Stimulated activated CD4-positive, alpha-beta T cell treated with anti-CD3 and anti-CD28 coated beads, Interleukin-4, amount 100 ng/mL, for 1 hour (primary cell): ENCODE measurements around the gene TMEM39A.

Source experiments
- DNase-seq: peaks from one replicate; pipeline ENCODE4 v3.0.0-alpha.2; 2020

The TMEM39A gene

DNA sequence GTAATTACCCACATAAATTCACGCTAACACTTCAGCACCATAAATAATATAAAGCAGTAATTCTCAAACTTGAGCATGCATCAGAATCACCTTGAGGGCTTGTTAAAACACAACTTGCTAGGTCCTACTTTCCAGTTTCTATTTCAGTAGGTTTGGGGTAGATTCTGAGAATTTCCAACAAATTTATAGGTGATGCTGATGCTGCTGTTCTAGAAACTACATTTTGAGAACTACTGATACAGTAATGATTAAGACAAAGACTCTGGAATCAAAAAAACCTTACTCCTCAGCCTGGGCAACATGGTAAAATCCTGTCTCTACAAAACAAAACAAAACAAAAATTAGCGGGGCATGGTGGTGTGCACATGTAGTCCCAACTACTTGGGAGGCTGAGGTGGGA is 18.8 kb downstream of the TMEM39A start:
- no peak for DNase-seq

DNA sequence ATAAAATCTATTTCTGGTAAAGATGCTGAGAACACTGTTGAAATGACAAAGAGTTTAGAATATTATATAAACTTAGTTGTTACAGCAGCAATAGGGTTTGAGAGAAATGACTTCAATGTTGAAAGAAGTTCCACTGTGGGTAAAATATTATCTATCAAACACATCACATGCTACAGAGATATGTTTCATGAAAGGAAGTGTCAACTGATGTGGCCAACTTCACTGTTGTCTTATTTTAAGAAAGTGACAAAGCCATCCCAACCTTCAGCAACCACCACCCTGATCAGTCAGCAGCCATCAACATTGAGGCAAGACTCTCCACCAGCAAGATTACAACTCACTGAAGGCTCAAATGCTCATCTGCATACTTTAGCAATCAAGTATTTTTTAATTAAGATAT is 20.2 kb downstream of the TMEM39A start:
- no peak for DNase-seq

DNA sequence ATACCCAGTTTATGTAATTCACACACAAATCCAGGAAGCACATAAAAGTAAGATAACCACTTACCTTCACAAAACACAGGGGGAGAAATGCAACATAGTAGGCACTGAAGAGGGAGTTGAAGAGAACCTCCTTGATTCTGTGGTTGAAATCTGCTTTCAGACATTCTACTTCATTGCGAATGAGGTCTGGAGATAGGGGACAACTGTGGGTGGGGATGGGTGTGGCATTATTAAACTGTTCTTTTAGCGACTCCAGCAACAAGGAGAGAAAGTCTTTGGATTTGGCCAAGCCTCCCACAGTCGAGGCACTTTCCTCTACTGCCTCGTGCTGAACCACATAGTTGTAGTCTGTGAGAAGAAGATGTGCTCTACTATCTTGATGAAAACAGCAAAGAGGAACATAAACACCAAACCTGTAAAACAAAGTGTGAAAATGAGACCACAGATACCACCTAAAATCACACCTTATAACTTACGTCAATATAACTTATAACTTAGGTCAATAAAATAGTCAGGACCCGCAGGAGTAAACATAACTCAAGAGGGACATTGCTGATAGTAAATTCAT is 25.6 kb downstream of the TMEM39A start:
- DNase-seq: no peak

DNA sequence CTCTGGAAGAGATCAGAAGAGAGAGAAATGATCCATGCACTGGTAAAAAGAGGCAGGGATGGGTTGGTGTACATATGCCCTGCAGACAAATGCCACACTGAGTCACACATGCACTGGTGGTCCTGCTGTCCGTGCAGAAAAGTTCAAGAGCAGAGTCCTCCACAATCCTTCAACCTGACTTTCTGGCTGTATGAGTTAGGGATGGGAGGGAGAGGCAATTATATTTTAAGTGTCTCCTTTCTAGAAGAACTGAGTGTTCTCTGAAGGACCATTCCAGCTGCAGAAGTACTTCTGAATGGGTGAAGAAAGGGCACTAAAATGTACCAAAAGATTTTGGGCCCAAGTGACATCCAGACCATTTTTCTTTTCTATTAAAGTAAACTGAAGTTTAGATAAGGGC is 26.4 kb downstream of the TMEM39A start:
- no peak for DNase-seq

DNA sequence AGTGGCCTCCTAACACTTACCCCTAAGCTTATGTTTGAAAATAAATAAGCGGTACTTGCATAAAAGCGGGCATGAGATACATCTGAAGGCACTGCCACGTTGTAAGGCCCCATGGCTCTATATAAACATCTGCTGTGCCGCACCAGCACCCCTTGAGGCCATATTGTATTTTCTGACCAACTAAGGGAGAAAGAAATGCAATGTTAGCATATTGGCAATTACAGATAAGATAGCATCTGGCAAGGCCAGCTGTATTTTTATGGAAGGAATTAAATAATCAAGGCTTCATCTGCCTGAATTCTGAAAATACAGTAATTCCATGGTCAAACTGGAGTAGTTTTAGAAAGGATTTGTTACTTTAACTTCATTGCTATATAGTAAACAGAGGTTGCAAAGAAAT is 28.7 kb downstream of the TMEM39A start:
- no peak for DNase-seq

DNA sequence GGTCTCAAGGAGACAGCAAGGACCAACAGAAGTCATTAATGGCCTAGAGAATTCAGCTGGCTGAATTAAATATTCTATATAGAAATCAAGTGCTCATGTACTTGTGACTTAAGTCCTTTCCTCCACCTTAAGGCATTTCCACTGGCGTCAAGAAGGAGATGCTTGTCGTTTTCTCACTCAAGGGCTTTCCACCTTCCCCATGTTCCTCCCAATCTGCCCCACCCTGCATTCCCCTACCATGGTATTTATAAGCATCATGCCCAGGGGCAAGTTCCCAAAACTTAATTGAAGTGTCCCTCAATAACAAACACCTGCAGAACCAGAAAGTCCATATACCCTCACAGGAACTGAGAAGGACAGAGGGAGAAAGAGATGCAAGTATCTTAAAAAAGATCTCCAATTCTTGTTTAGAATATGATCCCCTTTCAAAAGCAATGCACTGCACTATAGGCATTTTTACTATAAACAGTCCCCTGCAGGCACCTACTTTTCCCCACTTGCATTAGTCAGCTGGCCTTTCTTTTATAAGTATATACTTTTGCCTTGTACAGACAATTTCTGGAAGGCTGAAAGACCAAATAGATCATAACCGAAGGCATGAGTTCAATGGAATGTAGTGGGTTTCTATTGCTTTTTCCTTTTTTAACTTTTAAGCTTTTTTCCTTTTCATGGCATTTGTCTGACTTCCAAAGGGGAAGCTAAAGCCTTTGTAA is 29.6 kb downstream of the TMEM39A start:
- no peak for DNase-seq

DNA sequence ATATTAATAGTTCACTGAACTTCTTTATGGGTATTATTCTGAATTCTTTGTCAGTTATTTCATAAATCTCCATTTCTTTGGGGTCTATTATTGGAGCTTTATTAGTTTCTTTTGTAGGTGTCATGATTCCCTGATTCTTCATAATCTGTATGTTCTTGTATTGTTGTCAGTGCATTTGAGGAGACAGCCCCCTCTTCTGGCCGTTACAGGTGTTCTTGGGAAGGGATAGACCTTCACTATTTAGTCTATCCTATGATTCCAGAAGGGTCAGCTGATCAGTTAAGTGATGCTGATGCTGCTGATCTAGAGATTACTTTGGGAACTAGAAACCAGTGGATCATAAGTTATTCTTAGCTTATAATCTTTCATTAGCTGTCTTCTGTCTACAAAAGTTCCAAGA is 34.9 kb downstream of the TMEM39A start:
- DNase-seq: no peak

DNA sequence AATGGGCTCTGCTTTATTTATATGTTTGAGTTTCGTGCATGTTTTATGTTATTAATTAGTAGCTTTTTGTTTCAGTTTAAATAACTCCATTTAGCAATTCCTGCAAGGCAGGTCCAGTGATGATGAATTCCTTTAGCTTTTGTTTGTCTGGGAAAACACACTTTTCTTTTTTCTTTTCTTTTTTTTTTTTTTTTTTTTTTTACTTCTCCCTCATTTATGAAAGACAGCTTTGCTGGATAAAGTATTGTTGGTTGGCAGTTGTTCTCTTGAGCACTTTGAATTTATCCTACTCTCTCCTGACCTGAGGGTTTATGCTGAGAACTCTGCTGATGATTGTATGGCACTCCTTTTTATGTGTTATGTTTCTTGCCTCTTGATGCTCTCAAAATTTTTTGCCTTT is 35.7 kb downstream of the TMEM39A start:
- no peak for DNase-seq

DNA sequence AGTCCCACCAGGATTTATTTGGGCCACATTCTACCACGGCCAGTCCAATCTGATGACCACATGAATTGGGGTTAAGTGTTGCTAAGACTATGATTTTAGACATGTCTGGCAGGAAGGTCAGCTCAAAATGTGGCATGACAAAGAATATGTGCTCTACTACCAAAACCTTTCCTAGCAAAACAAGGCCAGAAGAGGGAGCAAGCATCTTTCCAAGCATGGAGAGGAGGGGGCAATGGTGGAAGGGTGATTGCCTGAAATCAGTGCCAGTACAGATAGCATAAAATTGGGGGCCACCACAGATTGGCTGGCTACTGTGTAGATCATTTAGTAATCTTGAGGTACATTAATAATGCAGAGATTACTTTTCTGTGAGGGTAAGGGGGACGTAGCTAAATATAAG is 43.2 kb downstream of the TMEM39A start:
- DNase-seq: no peak

DNA sequence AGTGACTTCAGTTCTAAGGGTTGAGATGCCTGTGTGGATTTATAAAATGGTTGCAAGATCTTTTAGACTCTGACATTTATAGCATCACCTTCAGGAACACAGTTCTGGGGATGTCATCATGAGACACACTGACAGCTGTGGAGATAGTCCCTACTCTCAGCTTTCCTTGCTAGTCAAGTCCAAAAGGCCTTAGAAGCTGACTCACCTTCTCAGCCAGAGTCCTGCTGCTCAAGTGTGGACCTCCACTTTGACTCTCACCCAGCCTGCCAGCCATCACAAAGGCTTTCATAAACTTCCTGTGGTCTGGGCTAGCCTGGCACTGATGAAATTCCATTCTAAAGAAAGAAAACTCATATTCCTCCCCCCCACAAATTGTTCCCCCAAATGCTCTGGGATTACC is 44.8 kb downstream of the TMEM39A start:
- DNase-seq: no peak

DNA sequence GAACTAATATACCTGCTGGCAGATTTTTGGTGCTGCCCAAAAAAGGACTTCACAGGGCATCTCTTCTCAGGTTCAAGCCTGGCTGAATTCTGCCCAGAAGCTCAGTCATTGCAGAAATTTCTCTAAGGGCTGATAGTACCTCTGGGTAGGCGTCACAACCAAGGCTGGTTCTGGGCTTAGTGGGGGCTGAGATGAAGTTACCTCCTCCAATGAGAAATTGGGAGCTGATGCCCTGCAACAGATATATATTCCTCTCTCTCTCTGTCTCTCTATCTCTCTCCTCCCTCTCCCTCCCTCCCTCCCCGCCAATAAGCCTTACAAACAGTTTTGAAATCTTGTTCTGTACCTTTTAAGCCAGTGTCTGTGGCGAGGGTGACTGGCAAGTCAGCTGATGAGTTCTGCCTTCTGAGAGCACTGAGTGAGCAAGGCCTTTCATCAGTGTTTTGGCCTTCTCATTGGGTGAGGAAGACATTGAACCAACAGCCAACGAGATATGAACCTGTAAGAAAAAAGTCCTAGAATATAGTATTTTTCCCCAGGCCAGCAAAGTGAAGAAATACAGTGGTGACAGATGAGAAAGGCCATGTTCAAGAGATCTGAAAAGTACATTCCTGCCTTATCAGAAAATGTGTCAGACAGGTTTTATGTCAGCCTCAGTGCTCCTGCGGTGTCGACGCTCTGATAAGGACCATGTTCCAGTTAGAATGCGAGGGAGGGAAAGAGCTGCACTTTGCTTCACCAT is 45.5 kb downstream of the TMEM39A start:
- no peak for DNase-seq

DNA sequence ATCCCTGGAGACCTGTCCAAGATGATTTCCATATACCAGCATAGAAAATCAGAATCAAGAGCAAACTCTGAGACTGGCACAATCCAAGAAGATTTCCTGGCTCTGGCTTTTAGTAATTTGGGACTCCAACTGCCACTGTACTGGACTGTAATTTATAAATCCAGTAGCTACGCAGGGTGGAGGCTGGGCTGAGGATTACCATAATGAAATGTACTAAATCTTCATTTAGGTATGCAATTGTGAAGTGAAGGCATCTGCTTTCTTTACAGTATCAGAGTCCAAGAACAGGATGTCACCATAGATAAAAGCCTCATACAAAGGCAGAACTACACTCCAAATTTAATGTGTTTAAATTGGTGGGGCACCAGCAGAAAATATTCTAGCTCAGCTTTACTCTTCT is 46.5 kb downstream of the TMEM39A start:
- DNase-seq: no peak

DNA sequence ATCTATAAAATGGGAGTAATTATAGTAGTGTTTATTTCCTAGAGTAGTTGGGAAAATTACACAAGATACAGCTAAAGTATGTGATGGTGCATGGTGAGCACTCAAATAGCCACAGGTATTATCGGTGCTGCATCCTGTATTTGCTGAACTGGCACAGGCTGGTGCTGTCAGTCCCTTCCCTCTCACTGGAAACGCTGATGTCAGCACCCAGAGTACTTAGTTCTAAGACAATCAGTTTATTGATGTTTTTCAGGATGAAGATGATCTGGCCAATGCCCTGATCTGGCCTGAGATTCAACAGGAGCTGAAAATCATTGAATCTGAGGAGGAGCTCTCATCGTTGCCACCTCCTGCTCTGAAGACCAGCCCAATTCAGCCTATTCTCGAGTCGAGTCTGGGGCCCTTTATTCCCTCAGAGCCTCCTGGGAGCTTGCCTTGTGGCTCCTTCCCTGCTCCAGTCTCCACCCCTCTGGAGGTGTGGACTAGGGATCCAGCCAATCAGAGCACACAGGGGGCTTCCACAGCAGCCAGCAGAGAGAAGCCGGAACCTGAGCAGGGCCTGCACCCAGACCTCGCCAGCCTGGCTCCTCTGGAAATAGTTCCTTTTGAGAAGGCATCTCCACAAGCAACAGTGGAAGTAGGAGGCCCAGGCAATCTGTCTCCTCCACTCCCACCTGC is 49.7 kb downstream of the TMEM39A start:
- DNase-seq: no peak

DNA sequence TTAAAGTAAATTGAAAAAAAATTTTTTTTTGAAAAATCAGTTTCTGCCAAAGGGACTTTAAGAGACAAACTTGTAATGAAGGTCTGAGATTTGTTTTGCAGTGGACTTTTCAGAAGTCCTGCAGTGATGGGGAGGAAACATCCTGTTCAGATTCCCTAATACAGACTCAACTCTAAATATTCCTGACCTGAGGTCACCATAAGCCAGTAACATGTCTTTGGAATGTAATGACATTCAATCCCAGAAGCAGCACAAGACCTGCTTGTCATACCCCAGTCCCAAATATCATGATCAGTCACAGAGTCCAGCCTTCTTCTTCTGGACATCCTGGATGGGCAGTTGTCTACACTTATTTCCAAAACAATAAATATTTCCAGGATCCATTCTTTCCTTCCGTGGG is 53.6 kb downstream of the TMEM39A start:
- no peak for DNase-seq

DNA sequence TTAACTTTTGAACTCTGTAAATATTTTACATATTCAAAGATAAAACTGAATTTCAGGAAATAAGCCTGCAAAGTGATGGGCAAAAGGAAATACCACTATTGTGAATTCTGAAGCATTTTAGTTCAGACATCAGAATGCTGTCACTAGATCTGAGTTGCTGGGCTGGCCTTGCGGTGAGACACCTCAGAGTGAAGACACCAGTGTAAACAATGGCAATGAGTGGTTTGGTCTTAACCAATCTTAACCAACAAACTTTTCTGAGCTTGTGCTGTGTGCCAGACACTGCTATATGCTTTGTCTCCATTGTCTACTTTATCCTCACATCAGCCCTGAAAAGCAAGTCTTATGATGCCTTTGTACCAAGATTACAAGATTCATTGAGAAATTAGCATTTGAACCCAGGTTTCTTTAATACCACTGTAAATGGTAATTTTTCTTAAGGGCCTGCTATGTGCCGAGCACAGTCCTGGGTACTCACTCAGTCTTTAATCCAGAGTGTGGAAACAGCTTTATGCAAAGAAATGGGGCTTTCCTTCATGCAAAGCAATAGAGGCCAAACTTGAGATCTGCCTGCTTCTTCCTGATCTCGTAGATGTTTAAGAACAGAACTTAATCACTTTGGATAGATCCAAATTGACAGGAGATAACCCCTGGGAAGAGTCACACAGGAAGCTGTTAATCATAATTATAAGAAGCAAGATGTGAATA is 55.0 kb downstream of the TMEM39A start:
- no peak for DNase-seq

DNA sequence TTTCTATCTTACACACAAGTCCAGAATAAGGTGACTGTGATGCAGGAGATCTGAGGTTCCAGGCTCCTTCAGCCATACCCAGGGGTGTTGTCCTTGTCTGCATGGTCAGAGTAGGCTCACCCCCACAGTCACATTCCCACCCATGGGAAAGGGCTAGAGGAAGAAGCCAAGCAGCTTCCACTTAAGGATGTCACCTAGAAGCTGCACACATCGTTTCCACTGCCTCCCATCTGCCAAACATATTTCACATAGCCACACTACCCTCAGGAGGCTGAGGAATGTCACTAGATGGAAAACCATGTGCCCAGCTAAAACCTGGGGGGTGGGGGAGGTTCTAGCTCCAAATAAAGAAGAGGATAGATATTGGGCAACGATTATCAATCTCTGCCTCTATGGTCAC is 58.1 kb downstream of the TMEM39A start:
- no peak for DNase-seq

DNA sequence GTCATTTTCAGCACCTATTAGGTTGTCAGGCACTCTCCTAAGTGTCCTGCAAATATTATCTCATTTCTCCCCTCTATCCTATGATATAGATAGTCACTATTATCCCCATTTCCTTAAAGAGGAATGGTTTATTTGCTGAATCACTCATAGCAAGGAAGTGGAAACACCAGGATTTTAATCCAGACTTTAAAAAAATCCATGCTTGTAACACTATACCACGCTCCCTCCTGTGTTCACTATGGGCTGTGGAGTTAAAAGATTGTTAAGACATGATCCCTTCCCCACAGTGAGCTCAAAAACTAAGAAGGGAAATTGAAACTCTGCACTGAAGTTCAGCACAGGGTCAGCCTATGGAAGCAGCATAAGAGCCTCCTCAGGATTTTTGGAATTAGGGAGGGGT is 60.2 kb downstream of the TMEM39A start:
- DNase-seq: no peak

DNA sequence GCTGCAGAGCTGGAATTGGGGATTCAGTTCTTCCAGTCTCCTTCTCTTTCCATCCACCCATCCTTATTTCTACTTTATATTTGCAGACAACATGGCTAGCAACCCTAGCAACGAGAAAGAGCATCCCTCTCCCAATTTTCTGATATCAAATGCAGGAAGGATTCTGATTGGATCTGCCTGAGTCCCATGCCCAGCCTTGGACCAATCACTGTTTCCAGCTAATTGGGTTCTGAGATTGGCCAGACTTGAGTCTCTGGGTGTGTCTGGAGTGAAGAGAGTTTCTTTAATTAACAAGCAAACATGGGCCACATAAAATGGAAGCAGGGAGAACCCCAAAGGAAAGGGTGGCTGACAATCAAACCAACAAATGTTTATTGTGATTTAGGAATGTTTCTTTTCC is 60.6 kb downstream of the TMEM39A start:
- DNase-seq: no peak

DNA sequence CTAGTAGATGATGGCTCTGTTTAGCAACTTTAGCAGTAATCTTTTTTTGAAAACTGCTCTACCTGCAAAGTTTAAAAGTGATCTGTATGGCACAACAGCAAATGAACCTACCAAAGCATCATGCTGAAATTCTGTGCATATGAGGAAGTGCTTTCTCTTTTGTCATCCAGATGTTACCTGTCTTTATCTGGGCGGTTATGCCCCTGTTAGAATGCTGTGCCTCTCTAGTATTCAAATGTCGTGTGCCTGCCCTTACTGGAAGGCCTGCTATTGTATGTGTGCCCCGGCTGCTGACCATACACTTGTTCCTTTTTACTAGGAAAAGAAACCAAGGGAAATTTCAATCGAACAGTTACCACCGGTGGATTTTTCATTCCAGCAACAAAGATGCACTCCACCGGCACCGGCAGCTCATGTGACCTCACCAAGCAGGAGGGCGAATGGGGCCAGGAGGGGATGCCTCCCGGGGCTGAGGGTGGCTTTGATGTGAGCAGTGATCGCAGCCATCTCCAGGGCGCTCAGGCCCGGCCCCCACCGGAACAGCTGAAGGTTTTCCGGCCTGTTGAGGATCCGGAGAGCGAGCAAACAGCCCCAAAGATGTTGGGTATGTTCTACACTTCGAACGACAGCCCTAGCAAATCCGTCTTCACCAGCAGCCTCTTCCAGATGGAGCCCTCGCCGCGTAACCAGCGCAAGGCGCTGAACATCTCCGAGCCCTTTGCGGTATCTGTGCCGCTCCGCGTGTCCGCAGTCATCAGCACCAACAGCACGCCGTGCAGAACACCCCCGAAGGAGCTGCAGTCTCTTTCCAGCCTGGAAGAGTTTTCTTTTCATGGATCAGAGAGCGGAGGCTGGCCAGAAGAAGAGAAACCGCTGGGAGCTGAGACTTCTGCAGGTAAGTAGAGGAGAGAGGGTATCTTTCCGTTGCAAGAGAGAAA is 61.6 kb downstream of the TMEM39A start:
- no peak for DNase-seq

DNA sequence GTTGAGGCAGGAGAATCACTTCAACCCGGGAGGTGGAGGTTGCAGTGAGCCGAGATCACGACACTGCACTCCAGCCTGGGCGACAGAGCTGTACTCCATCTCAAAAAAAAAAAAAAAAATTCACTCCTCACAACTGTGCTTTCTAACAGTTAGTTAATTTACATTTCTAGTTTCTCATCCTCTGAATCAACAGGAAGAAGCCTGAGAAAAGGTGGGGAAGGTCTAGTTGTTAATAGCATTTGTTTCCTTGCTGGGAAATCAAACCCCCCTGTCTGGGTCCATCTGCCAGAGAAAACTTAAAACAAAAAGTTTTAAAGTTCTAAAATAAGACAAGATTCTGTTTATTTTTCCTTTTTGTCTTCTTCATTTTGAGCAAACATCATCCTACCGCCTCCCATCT is 62.3 kb downstream of the TMEM39A start:
- no peak for DNase-seq

DNA sequence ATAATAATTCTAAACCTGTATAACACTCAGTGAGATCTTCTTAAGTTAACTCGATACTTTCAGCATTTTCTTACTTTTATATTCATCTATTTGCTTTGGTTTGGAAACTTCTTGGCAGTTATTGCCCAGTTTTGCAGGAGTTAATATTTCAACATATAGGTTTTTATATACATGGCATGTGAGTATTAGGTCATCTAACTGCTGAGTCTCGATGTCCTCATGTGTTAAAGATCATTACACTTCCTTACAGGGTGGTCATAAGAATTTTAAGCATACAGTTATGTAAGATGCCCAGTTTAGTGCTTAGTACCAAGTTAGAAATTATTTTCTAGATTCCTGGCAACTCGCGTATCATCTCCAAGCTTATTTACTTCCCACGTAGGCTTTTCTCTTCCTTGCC is 62.9 kb downstream of the TMEM39A start:
- no peak for DNase-seq

DNA sequence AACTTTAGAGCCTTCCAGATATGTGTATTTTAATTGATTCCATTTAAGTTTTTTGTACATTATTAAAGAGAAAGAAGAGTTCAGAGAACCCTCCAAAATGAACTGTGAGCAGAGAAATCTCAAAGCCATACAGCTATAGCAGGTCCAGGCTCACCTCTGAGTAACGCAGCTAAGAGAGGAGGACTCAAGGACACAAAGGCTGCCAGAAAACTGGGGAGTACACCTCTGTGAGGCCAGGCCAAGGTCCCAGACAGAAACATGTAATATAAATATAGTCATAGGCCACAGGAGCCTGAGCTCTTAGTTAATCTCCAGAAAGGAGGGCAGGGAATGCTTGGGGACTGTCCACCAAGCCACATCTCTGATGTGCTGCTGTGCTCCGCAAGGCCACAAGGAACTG is 66.5 kb downstream of the TMEM39A start:
- no peak for DNase-seq
